ENCODE data around the gene PCIF1.

PCIF1 gene

DNA sequence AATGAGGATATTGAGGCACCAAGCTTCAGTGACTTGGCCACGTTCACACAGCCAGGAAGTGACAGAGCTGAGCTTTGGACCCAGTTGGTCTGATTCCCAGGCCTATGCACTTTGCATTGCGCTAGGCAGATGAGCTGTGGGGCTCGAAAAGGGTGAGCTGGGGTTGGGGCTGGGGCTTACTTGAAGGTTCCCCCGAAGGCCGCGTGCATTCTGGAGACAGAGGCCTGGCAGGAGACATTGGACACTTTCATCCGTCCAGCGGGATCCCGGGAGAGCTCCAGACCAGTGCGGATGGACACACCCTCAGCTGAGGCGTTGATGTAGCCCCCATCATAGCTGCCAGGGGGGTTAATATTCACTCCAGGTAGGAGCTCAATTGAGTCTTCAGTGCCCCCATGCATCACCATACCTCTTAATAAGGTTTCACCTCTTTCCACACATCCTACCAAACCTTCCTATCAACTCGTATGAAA lies 25.1 kb upstream of the PCIF1 start:
- H3K4me1 ChIP-seq (ENCODE audit: control insufficient read depth, insufficient read depth, low read length), result peaks cover 18% of the 10 kb centered on the region
- no peaks in the 10 kb centered on the region for H3K9me3 ChIP-seq (ENCODE audit: control insufficient read depth, low read length)
- H3K9ac ChIP-seq (ENCODE audit: low read length), result no peak overlapping the region
- H3K36me3 ChIP-seq (ENCODE audit: control insufficient read depth, insufficient read depth, low read length), result no peaks in the 10 kb centered on the region
- no peaks in the 10 kb centered on the region for H3K27me3 ChIP-seq (ENCODE audit: control insufficient read depth, insufficient read depth, low read length)
- no peak overlapping the region for H3K4me3 ChIP-seq (ENCODE audit: low read length)

DNA sequence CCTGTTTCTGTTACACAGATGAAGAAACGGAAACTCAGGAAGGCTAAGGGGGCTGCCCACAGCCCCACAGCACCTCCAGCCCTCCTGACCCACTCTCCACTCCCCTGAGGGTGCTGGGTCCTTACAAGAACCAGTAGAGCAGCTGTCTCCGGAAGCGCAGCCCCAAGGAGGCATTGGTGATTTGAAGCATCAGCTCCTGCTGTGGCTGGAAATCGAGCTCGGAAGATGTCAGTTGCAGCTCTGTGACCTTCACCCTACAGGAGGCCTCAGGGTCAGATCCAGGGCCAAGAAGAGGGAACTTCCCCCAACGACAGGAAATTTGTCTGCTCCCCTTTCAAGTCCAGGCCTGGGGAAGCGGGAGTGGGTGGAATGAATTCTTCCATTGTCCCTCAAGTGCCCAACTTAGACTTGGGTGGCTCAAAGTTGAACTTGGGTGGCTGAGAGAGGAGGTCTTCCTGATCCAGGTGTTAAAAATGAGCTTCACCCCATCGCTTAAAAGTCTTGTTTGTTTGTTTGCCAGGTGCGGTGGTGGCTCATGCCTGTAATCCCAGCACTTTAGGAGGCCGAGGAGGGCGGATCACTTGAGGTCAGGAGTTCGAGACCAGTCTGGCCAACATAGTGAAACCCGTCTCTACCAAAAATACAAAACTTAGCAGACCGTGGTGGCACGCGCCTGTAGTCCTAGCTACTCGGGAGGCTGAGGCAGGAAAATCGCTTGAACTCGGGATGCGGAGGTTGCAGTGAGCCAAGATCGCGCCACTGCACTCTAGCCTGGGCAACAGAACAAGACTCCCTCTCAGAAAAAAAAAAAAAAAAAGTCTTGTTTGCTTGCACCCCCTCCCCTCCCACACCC lies 24.4 kb upstream of the PCIF1 start:
- no peak overlapping the region for H3K4me3 ChIP-seq (ENCODE audit: low read length)
- no peaks in the 10 kb centered on the region for H3K36me3 ChIP-seq (ENCODE audit: control insufficient read depth, insufficient read depth, low read length)
- no peak overlapping the region for H3K9ac ChIP-seq (ENCODE audit: low read length)
- H3K27me3 ChIP-seq (ENCODE audit: control insufficient read depth, insufficient read depth, low read length), result no peaks in the 10 kb centered on the region
- peaks cover 24% of the 10 kb centered on the region for H3K4me1 ChIP-seq (ENCODE audit: control insufficient read depth, insufficient read depth, low read length)
- no peaks in the 10 kb centered on the region for H3K9me3 ChIP-seq (ENCODE audit: control insufficient read depth, low read length)

DNA sequence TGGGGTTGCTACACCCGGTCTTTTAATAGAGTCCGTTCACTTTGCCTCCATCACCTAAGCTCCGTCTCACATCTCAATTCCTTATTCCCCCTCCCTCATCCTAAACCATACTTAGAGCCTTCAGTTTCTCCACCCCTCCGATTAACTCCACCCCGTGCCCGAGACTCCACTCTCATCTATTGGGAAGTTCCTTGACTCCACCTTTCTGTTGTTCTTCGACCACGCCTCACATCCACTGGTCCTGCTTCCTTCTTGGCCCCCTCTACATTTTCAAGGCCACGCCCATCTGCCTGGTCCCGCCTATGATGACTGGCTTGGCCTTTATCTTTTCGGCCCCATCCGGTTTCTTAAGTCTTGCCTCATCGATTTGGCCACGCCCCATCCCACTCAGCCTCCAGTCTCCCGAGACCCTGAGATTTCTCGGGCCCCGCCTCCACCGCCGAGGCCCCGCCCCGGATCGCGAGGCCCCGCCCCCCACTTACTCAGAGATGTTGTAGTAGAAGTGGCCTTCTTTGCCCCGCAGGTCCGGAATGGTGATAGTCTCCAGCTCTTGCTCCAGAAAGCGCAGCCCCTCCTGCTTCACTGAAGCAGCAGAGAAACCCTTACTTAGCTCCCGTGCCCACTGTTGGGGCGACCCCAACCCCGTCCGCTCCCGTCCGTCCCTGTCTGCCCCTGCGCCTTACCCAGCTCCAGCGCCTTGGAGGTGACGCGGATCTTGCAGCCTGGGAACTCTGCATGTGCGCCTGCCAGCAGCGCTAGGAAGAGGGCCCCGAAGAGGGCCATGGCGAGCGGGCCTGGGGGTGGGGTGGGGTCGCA lies 23.6 kb upstream of the PCIF1 start:
- no peaks in the 10 kb centered on the region for H3K27me3 ChIP-seq (ENCODE audit: control insufficient read depth, insufficient read depth, low read length)
- peak overlapping the region; percentile 52 for H3K9ac ChIP-seq (ENCODE audit: low read length)
- H3K36me3 ChIP-seq (ENCODE audit: control insufficient read depth, insufficient read depth, low read length), result no peaks in the 10 kb centered on the region
- H3K9me3 ChIP-seq (ENCODE audit: control insufficient read depth, low read length), result no peaks in the 10 kb centered on the region
- peak overlapping the region; percentile 23 for H3K4me3 ChIP-seq (ENCODE audit: low read length)
- H3K4me1 ChIP-seq (ENCODE audit: control insufficient read depth, insufficient read depth, low read length), result peaks cover 24% of the 10 kb centered on the region

DNA sequence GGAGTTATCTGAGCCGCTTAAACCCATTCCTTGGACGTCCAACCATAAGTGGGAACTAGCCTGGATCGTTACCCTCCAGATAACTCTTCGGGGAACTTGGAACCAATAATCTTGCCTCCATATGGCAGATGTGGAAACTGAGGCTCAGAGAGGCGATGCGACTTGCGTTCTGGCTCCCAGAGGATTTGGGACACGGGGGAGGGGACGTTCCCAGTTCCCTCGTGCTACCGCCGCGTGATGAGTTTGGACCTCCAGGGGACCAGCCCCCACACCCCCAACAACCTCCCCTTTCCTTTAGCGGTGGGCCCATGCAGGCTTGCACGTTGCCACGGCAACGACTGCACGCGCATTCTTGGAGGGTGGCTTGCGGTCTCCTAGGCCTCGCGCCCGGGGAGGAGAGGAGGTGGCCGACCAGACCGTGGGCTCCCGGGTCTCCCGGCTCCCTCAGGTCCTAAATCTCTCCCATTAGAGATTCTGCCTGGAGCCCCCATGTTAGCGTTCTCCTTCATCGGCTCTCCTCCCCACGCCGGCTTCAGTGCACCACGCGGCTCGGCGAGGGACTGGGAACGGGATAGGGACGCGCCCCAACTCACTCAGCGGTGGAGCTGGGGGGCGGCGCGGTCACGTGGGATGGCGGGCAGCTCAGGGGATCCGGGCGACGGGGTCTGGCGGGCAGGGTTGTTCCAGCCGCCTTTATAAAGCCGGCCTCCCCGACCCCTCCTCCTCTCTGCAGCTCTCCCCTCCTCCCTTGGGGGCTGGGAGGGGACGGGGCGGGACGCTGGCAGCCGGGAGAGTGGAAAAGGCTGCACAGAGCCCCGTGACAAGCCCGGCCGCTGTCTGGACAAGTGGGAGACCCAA lies 22.8 kb upstream of the PCIF1 start, which contains the start of gene PLTP:
Gene PLTP (minus strand): TSS at position 670 of the 858 bp plus-strand sequence. CDS start 703 bp downstream, outside the sequence.
- Histone ChIP-seq H3K4me1 (ENCODE audit: control insufficient read depth, insufficient read depth, low read length) (peaks cover 24% of the 10 kb centered on the region), H3K27me3 (ENCODE audit: control insufficient read depth, insufficient read depth, low read length) (no peaks in the 10 kb centered on the region), H3K9me3 (ENCODE audit: control insufficient read depth, low read length) (no peaks in the 10 kb centered on the region), H3K9ac (ENCODE audit: low read length) (peak within 1 kb of the TSS; percentile 52), H3K4me3 (ENCODE audit: low read length) (peak within 1 kb of the TSS; percentile 23), H3K36me3 (ENCODE audit: control insufficient read depth, insufficient read depth, low read length) (no peaks in the 10 kb centered on the region)

DNA sequence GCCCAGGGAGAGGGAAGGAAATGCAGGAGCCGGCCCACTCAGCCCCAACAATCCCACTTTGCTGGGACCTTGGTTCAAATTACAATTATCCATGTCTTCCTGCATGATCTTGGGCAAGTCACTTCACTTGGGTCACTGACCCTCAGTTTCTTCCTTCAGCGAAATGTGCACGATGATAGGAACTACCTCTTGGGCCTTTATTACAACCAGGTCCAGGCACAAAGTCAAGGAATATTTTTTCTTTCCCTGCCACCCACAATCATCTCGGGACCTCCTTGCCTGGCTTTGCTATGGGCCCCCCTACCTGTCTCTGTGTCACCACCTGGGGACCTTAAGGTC lies 22.2 kb upstream of the PCIF1 start:
- Histone ChIP-seq H3K9me3 (ENCODE audit: control insufficient read depth, low read length) (no peaks in the 10 kb centered on the region), H3K9ac (ENCODE audit: low read length) (peak overlapping the region; percentile 34), H3K27me3 (ENCODE audit: control insufficient read depth, insufficient read depth, low read length) (no peaks in the 10 kb centered on the region), H3K4me3 (ENCODE audit: low read length) (no peak overlapping the region), H3K4me1 (ENCODE audit: control insufficient read depth, insufficient read depth, low read length) (peaks cover 24% of the 10 kb centered on the region), H3K36me3 (ENCODE audit: control insufficient read depth, insufficient read depth, low read length) (no peaks in the 10 kb centered on the region)

DNA sequence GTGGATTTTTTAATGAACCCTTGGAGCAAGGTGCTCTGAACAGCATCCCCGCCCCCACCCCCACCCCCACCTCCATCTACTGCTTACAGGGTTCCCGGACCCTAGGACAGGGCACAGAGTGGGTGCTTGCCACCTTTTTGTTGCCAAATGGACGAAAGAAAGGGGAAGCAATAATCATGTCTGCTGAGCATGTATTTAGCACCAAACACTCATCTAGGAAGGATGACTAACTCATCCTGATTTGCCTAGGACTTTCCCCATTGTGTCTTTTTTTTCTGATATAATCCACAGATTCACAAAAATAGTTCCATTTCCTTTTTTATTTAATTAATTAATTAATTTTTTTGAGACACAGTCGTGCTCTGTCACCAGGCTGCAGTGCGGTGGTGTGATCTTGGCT lies 21.4 kb upstream of the PCIF1 start:
- Histone ChIP-seq H3K4me3 (ENCODE audit: low read length) (no peak overlapping the region), H3K27me3 (ENCODE audit: control insufficient read depth, insufficient read depth, low read length) (no peaks in the 10 kb centered on the region), H3K9me3 (ENCODE audit: control insufficient read depth, low read length) (no peaks in the 10 kb centered on the region), H3K36me3 (ENCODE audit: control insufficient read depth, insufficient read depth, low read length) (no peaks in the 10 kb centered on the region), H3K4me1 (ENCODE audit: control insufficient read depth, insufficient read depth, low read length) (peaks cover 24% of the 10 kb centered on the region), H3K9ac (ENCODE audit: low read length) (no peak overlapping the region)

DNA sequence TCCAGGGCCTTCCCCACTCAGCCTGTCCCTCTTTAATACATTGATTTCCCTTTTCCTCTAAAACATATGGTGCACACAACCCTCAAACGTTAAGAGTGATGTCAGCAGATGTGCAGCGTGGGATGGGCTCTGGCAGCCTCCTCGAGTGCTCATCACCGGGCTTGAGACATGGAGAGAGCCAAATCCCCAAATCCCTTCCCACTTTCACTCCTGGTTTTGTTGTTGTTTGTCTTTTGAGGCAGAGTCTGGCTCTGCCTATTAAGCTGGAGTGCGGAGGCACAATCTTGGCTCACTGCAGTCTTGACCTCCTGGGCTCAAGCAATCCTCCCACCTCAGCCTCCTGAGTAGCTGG lies 16.7 kb upstream of the PCIF1 start:
- no peaks in the 10 kb centered on the region for H3K27me3 ChIP-seq (ENCODE audit: control insufficient read depth, insufficient read depth, low read length)
- no peaks in the 10 kb centered on the region for H3K36me3 ChIP-seq (ENCODE audit: control insufficient read depth, insufficient read depth, low read length)
- no peaks in the 10 kb centered on the region for H3K9me3 ChIP-seq (ENCODE audit: control insufficient read depth, low read length)
- H3K4me1 ChIP-seq (ENCODE audit: control insufficient read depth, insufficient read depth, low read length), result peaks cover 14% of the 10 kb centered on the region
- no peak overlapping the region for H3K9ac ChIP-seq (ENCODE audit: low read length)
- no peak overlapping the region for H3K4me3 ChIP-seq (ENCODE audit: low read length)

DNA sequence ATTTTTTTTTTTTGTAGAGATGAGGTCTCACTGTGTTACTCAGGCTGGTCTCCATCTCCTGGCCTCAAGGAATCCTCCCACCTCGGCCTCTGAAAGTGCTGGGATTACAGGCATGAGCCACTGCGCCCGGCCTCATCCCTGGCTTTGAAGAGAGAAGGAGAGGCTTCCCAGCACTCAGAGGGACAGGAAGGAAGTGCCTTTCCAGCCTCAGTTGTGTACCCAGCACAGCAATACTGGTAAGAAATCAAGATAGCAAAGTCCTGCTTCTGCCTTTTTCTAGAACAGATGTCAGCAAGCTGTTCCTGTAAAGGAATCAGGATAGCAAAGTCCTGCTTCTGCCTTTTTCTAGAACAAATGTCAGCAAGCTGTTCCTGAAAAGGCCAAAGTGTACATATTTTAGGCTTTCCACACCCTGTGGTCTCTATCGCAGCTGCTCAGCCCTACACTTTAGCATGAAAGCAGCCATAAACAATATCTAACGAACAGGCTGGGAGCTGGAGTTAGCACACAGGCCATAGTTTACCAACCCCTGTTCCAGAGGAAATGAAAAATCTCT lies 16.2 kb upstream of the PCIF1 start:
- Histone ChIP-seq H3K36me3 (ENCODE audit: control insufficient read depth, insufficient read depth, low read length) (no peaks in the 10 kb centered on the region), H3K27me3 (ENCODE audit: control insufficient read depth, insufficient read depth, low read length) (no peaks in the 10 kb centered on the region), H3K4me1 (ENCODE audit: control insufficient read depth, insufficient read depth, low read length) (peaks cover 14% of the 10 kb centered on the region), H3K9ac (ENCODE audit: low read length) (no peak overlapping the region), H3K9me3 (ENCODE audit: control insufficient read depth, low read length) (no peaks in the 10 kb centered on the region), H3K4me3 (ENCODE audit: low read length) (no peak overlapping the region)

DNA sequence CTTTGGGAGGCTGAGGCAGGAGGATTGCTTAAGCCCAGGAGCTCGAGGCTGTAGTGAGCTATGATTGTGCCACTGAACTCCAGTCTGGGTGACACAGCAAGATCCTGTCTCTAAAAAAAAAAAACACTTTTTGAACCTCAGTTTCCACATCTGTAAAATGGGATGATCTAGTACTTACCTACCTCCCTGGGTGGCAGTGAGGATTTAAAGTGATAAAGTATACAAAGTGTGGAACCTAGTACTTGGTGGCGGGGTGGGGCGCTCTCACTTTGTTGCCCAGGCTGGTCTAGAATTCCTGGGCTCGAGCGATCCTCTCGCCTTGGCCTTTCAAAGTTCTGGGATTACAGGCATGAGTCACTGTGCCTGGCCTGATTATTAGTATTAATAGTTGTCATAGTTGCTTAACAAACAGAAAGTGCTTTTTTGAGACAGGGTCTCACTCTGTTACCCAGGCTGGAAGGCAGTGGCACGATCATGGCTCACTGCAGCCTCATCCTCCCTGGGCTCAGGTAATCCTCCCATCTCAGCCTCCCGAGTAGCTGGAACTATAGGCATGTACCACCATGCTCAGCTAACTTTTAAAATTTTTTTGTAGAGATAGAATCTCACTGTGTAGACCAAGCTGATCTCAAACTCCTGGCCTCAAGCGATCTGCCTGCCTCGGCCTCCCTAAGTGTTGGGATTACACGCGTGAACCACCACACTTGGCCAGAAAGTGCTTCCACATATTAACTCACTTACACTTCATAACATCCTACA lies 15.5 kb upstream of the PCIF1 start:
- no peak overlapping the region for H3K4me3 ChIP-seq (ENCODE audit: low read length)
- H3K9me3 ChIP-seq (ENCODE audit: control insufficient read depth, low read length), result no peaks in the 10 kb centered on the region
- H3K36me3 ChIP-seq (ENCODE audit: control insufficient read depth, insufficient read depth, low read length), result no peaks in the 10 kb centered on the region
- H3K9ac ChIP-seq (ENCODE audit: low read length), result no peak overlapping the region
- no peaks in the 10 kb centered on the region for H3K27me3 ChIP-seq (ENCODE audit: control insufficient read depth, insufficient read depth, low read length)
- peaks cover 14% of the 10 kb centered on the region for H3K4me1 ChIP-seq (ENCODE audit: control insufficient read depth, insufficient read depth, low read length)

DNA sequence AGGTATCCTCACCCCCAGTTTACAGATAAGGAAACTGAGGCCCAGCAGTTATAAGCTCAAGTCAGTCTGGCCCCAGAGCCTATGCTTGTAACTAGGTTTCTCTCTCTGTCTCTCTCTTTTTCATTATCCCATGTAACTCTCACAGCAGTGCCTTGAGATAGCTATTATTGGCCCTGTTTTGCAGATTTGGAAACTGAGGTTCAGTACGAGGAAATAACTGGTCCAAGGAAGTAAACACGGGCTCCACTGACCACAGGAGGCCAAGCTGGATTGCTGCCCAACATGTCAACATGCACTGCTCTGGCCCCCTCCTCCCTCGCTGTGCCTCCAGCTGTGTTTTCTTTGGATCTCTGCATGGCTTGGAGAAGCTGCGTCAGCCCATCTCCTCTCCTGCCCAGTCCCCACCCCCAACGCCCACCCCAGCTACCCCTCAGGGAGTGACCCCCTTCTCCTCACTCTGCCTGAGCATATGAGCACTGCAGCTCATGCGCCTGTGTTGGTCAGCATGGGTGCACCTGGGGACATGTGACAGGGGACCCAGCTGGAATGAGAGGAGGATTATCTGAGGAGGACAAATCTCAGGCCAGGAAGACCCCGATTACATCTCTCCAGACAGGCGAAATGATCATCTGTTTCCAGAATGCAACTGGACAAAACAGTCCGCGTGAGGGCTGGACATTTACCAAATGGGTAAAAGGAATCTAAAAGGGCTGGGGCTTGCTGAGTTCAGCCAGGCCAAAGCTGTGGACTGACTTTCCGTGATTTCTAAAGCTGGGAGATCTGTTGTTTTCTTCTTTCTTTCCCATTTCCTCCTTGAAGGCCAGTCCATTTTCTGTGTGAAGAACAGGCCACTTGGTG lies 14.7 kb upstream of the PCIF1 start:
- Histone ChIP-seq H3K4me1 (ENCODE audit: control insufficient read depth, insufficient read depth, low read length) (peaks cover 7% of the 10 kb centered on the region), H3K27me3 (ENCODE audit: control insufficient read depth, insufficient read depth, low read length) (no peaks in the 10 kb centered on the region), H3K9ac (ENCODE audit: low read length) (no peak overlapping the region)

More for the DNA sequence above, 14.7 kb upstream of the PCIF1 start:
- Histone ChIP-seq H3K9me3 (ENCODE audit: control insufficient read depth, low read length) (no peaks in the 10 kb centered on the region), H3K4me3 (ENCODE audit: low read length) (no peak overlapping the region), H3K36me3 (ENCODE audit: control insufficient read depth, insufficient read depth, low read length) (no peaks in the 10 kb centered on the region)

Data from mucosa of stomach (tissue), 1 donor.